Neural cell (in vitro differentiated cells): Measurements from ENCODE around the gene TXNDC15. TPM values are rescaled to one million over a fixed set of nuclear protein-coding genes. Genes with fewer than 3 reads are reported as not detected.

Experiments used
- H2AFZ ChIP-seq: fragments of 200-600, 300-800 bp; sonication (generic), shearing (Covaris generic); 2 replicates; pipeline ENCODE4 v1.6.0; 2014; ENCODE audit warnings: low read depth, mild to moderate bottlenecking, antibody characterized with exemption, low read length, moderate library complexity
- H3F3A ChIP-seq: fragments of 200-600 bp; shearing (Covaris generic); 2 replicates; pipeline ENCODE4 v1.6.1; 2016; ENCODE audit warnings: mild to moderate bottlenecking, moderate library complexity, mixed read lengths, antibody characterized with exemption, low read length; ENCODE audit not compliant: insufficient read depth, poor library complexity, severe bottlenecking
- H3K27ac ChIP-seq: fragments of 200-600, 300-800 bp; sonication (generic), shearing (Covaris generic); 2 replicates; pipeline ENCODE4 v1.5.1; 2014; ENCODE audit warnings: mild to moderate bottlenecking, low read length, moderate library complexity
- H3K27me3 ChIP-seq: fragments of 300-800, 200-600 bp; sonication (generic), shearing (Covaris generic); 2 replicates; pipeline ENCODE4 v1.6.0; 2014; ENCODE audit warnings: mild to moderate bottlenecking, low read depth, low read length, moderate library complexity; ENCODE audit not compliant: insufficient read depth
- H3K36me3 ChIP-seq: fragments of 300-800, 200-600 bp; sonication (generic), shearing (Covaris generic); 2 replicates; pipeline ENCODE4 v1.5.1; 2014; ENCODE audit warnings: mild to moderate bottlenecking, antibody characterized with exemption, low read length, moderate library complexity; ENCODE audit not compliant: insufficient read depth
- H3K4me2 ChIP-seq: fragments of 300-800, 200-600 bp; sonication (generic), shearing (Covaris generic); 2 replicates; pipeline ENCODE4 v1.6.0; 2014; ENCODE audit warnings: mild to moderate bottlenecking, low read length
- H3K4me3 ChIP-seq: fragments of 300-800, 200-600 bp; sonication (generic), shearing (Covaris generic); 2 replicates; pipeline ENCODE4 v1.5.1; 2014; ENCODE audit warnings: mild to moderate bottlenecking, low read length, moderate library complexity
- H3K79me2 ChIP-seq: fragments of 200-600 bp; shearing (Covaris generic); replicated peaks from 2 replicates; pipeline ENCODE4 v1.6.0; 2014; ENCODE audit warnings: mild to moderate bottlenecking, low read length, moderate library complexity; ENCODE audit not compliant: insufficient read depth
- H3K9ac ChIP-seq: fragments of 300-800, 200-600 bp; sonication (generic), shearing (Covaris generic); 2 replicates; pipeline ENCODE4 v1.6.1; 2016; ENCODE audit warnings: mild to moderate bottlenecking, low read length, mixed read lengths
- H3K9me2 ChIP-seq: fragments of 200-600 bp; shearing (Covaris generic); 2 replicates; pipeline ENCODE4 v1.6.1; 2016; ENCODE audit warnings: mild to moderate bottlenecking, low read length, mixed read lengths; ENCODE audit not compliant: insufficient read depth
- H3K9me3 ChIP-seq: fragments of 200-600, 300-800 bp; sonication (generic), shearing (Covaris generic); 2 replicates; pipeline ENCODE4 v1.6.1; 2016; ENCODE audit warnings: mild to moderate bottlenecking, mixed run types, low read length, moderate library complexity, mixed read lengths
- H4K20me1 ChIP-seq: fragments of 200-600 bp; shearing (Covaris generic); 2 replicates; pipeline ENCODE4 v1.6.1; 2016; ENCODE audit warnings: mild to moderate bottlenecking, mixed run types; ENCODE audit not compliant: insufficient read depth
- CTCF ChIP-seq: fragments of 450-650 bp; IDR thresholded peaks from 2 replicates; pipeline ENCODE4 v1.5.1; 2014; ENCODE audit warnings: antibody characterized with exemption, mild to moderate bottlenecking, moderate library complexity; ENCODE audit not compliant: poor library complexity, severe bottlenecking
- EP300 ChIP-seq: fragments of 450-650 bp; conservative IDR thresholded peaks from 2 replicates; pipeline ENCODE4 v1.6.1; 2014; ENCODE audit warnings: antibody characterized with exemption, mild to moderate bottlenecking, moderate library complexity; ENCODE audit not compliant: poor library complexity, severe bottlenecking
- EZH2 ChIP-seq: fragments of 200-600, 300-800 bp; shearing (Covaris generic), sonication (generic); IDR thresholded peaks from 2 replicates; pipeline ENCODE4 v1.6.1; 2014; ENCODE audit warnings: antibody characterized with exemption, low read length, borderline replicate concordance, mild to moderate bottlenecking; ENCODE audit not compliant: insufficient read depth, poor library complexity, severe bottlenecking
- MXI1 ChIP-seq: fragments of 450-650 bp; conservative IDR thresholded peaks from 2 replicates; pipeline ENCODE4 v1.6.1; 2014; ENCODE audit warnings: antibody characterized with exemption, mild to moderate bottlenecking; ENCODE audit not compliant: poor library complexity, severe bottlenecking
- POLR2AphosphoS5 ChIP-seq: IDR thresholded peaks from 2 replicates; pipeline ENCODE4 v1.6.1; 2012
- RAD21 ChIP-seq: fragments of 450-650 bp; conservative IDR thresholded peaks from 2 replicates; pipeline ENCODE4 v1.6.1; 2014; ENCODE audit warnings: antibody characterized with exemption, mild to moderate bottlenecking, moderate library complexity
- SMC3 ChIP-seq: fragments of 450-650 bp; conservative IDR thresholded peaks from 2 replicates; pipeline ENCODE4 v1.6.1; 2014; ENCODE audit warnings: antibody characterized with exemption, mild to moderate bottlenecking, moderate library complexity; ENCODE audit not compliant: poor library complexity
- TAF1 ChIP-seq: IDR thresholded peaks from 2 replicates; pipeline ENCODE4 v1.6.1; 2012; ENCODE audit warnings: low read depth
- polyA plus RNA-seq: library from polyadenylated mRNA; depleted of rRNA; stranded (reverse); fragments of >200 nt; gene quantifications from 2 replicates; pipeline ENCODE4 v1.2.3, GENCODE V29; 2014
- TF ChIP-seq, protein P1 (sequence below): IDR thresholded peaks from 2 replicates; pipeline ENCODE4 v1.6.1; 2012; ENCODE audit warnings: borderline replicate concordance

Gene TXNDC15
- polyA plus RNA-seq, 1 donor from 2014 or later: 127 TPM

DNA sequence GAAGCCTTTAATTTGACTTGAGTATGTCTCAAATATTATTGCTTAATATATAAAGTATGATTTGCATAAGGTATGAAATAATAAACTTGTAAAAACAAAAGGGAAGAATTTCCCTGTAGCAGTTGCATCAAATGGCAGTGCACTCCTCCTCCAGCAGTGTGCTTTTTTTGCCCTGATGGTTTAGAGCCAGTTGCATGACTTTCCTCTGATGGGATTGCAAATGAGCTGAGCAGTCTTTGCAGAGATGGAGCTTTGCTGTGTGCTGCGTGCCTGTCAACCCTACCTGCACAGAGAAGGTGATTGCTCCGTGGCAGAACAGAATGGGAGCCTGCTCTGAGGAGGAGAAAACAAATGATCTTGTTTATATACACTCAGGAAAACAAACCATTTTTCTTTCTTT lies 70.9 kb downstream of the TXNDC15 start:
- no peak overlapping the region for H3K27ac ChIP-seq
- TF ChIP-seq EP300: no peak
- TF ChIP-seq SMC3: no peak
- TF ChIP-seq RAD21: no peak
- TF ChIP-seq TAF1: no peak
- no peak for TF ChIP-seq POLR2AphosphoS5
- TF ChIP-seq CTCF: no peak
- TF ChIP-seq MXI1: no peak
- TF ChIP-seq EZH2: no peak
- TF ChIP-seq, protein P1, sequence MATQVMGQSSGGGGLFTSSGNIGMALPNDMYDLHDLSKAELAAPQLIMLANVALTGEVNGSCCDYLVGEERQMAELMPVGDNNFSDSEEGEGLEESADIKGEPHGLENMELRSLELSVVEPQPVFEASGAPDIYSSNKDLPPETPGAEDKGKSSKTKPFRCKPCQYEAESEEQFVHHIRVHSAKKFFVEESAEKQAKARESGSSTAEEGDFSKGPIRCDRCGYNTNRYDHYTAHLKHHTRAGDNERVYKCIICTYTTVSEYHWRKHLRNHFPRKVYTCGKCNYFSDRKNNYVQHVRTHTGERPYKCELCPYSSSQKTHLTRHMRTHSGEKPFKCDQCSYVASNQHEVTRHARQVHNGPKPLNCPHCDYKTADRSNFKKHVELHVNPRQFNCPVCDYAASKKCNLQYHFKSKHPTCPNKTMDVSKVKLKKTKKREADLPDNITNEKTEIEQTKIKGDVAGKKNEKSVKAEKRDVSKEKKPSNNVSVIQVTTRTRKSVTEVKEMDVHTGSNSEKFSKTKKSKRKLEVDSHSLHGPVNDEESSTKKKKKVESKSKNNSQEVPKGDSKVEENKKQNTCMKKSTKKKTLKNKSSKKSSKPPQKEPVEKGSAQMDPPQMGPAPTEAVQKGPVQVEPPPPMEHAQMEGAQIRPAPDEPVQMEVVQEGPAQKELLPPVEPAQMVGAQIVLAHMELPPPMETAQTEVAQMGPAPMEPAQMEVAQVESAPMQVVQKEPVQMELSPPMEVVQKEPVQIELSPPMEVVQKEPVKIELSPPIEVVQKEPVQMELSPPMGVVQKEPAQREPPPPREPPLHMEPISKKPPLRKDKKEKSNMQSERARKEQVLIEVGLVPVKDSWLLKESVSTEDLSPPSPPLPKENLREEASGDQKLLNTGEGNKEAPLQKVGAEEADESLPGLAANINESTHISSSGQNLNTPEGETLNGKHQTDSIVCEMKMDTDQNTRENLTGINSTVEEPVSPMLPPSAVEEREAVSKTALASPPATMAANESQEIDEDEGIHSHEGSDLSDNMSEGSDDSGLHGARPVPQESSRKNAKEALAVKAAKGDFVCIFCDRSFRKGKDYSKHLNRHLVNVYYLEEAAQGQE: no peak

DNA sequence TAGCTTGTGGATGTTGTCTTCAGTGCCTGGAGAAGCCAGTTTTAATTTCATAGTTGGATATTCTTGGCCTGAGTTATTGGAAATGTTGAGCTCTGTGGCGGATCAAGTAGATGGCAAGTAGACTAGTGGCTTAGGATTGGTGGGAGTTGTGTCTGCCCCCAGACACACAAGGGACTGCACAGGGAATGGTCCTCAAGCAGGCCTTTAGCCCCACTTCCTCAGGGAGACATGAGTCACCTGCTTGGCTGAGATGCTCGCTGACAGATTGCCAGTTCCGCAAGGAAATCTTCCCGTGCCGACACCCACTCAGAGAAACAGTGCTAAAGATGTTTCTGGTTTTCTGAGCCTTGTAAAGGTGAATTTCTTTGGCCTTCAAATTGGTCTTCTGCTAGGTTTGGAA lies 74.7 kb downstream of the TXNDC15 start:
- H4K20me1 ChIP-seq: no peaks in the 10 kb centered on the region
- H3K9ac ChIP-seq: no peak overlapping the region
- TF ChIP-seq, protein P1: no peak
- no peak for TF ChIP-seq CTCF
- TF ChIP-seq SMC3: no peak
- TF ChIP-seq TAF1: no peak
- TF ChIP-seq MXI1: no peak
- no peak for TF ChIP-seq RAD21
- no peak for TF ChIP-seq EZH2
- TF ChIP-seq POLR2AphosphoS5: no peak
- no peak for TF ChIP-seq EP300
- H3K27me3 ChIP-seq: no peaks in the 10 kb centered on the region
- H3K36me3 ChIP-seq: no peaks in the 10 kb centered on the region
- H3K4me2 ChIP-seq: no peak overlapping the region
- H3K79me2 ChIP-seq: no peaks in the 10 kb centered on the region
- no peaks in the 10 kb centered on the region for H3K9me2 ChIP-seq
- no peak overlapping the region for H3K27ac ChIP-seq
- H3K9me3 ChIP-seq: no peaks in the 10 kb centered on the region
- no peak overlapping the region for H3K4me3 ChIP-seq
- H3F3A ChIP-seq: no peaks in the 10 kb centered on the region
- no peak overlapping the region for H2AFZ ChIP-seq

More for the DNA sequence above, 70.9 kb downstream of the TXNDC15 start:
- Histone ChIP-seq H4K20me1 (no peaks in the 10 kb centered on the region), H3F3A (no peaks in the 10 kb centered on the region), H3K4me3 (no peak overlapping the region), H2AFZ (no peak overlapping the region), H3K36me3 (no peaks in the 10 kb centered on the region), H3K9me2 (no peaks in the 10 kb centered on the region), H3K4me2 (no peak overlapping the region), H3K27me3 (no peaks in the 10 kb centered on the region), H3K9ac (no peak overlapping the region), H3K9me3 (no peaks in the 10 kb centered on the region), H3K79me2 (no peaks in the 10 kb centered on the region)
